HG02970 (cell line): Measurements from ENCODE around the gene PPP1R15A.
"Not testable (repeated sequence)": the region's sequence is repeated elsewhere in the genome, so short reads cannot be mapped to it uniquely, and the experiment has no call there.

Experiments used
- ATAC-seq: cut with Tn5 transposase; IDR thresholded peaks from one replicate; pipeline ENCODE4 v1.9.1; 2021; ENCODE audit warnings: mild to moderate bottlenecking, moderate library complexity, moderate number of reproducible peaks; ENCODE audit not compliant: unreplicated experiment, low FRiP score

PPP1R15A gene

GRCh38 chr19:48858984-48859710 is 13.1 kb upstream of the PPP1R15A start:
- no peak for ATAC-seq

GRCh38 chr19:48859711-48860572 is 12.3 kb upstream of the PPP1R15A start:
- no peak for ATAC-seq

- ATAC-seq: no peak
Measured at GRCh38 chr19:48861313-48861712, 10.9 kb upstream of the PPP1R15A start.

- ATAC-seq: no peak
Measured at GRCh38 chr19:48862827-48863226, 9.4 kb upstream of the PPP1R15A start.

GRCh38 chr19:48866692-48867091 is 5.5 kb upstream of the PPP1R15A start:
- ATAC-seq: no peak

- no peak for ATAC-seq
Measured at GRCh38 chr19:48867123-48867745, 5.0 kb upstream of the PPP1R15A start.

GRCh38 chr19:48867746-48868113 is 4.5 kb upstream of the PPP1R15A start:
- no peak for ATAC-seq

- no peak for ATAC-seq
Measured at GRCh38 chr19:48868114-48868886, 3.9 kb upstream of the PPP1R15A start, which contains the start of gene PLEKHA4. Gene PLEKHA4 (minus strand): TSS chr19:48868617. CDS start chr19:48867620, 997 bp downstream.

- no peak for ATAC-seq
Measured at GRCh38 chr19:48870048-48870447, 2.2 kb upstream of the PPP1R15A start.

- not testable (repeated sequence) for ATAC-seq
Measured at GRCh38 chr19:48871471-48872181, 595 bp upstream of the PPP1R15A start.

- peak; percentile 25 for ATAC-seq
Measured at GRCh38 chr19:48872884-48873475, 759 bp downstream of the PPP1R15A start.

- ATAC-seq: no peak
Measured at GRCh38 chr19:48873476-48874302, 1.5 kb downstream of the PPP1R15A start.

- no peak for ATAC-seq
Measured at GRCh38 chr19:48874303-48875135, 2.3 kb downstream of the PPP1R15A start.

- not testable (repeated sequence) for ATAC-seq
Measured at GRCh38 chr19:48876043-48876981, 4.1 kb downstream of the PPP1R15A start.

GRCh38 chr19:48877855-48878195 is 5.6 kb downstream of the PPP1R15A start:
- ATAC-seq: no peak

- no peak for ATAC-seq
Measured at GRCh38 chr19:48878196-48879024, 6.2 kb downstream of the PPP1R15A start.
